Stimulated activated CD4-positive, alpha-beta T cell treated with anti-CD3 and anti-CD28 coated beads, Interleukin-12 subunit alpha, Interleukin-12 subunit beta, amount 100 ng/mL, for 24 hours (primary cell): ENCODE measurements around the gene CELF1.
A peak's percentile ranks its signal among the peaks of the same experiment; 100 is the strongest.

Experiments
- DNase-seq, 2 experiments: peaks; one replicate each; pipeline ENCODE4 v3.0.0-alpha.2; 2020; ENCODE audit warnings: low read depth in 2 of 2

The CELF1 gene

DNA sequence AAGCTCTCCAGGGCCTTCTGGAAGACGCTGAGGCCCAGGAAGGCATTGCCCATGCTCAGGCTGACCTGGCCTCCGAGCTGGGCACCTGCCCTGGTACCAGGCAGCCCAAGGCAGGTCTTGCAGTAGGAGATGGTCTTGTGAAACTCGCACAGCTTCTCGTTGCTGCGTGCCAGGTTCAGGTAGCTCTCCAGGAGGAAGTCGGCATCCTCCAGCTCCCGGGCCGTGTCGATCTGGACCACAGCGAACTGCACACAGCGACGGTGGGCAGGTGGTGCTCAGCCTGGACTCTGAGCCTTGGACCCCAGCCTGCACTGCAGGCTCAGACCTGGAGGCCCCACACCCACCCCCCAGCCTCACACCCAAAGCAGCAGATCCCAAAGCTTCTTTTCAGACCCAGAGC lies 105.0 kb downstream of the CELF1 start:
- no peak for DNase-seq

DNA sequence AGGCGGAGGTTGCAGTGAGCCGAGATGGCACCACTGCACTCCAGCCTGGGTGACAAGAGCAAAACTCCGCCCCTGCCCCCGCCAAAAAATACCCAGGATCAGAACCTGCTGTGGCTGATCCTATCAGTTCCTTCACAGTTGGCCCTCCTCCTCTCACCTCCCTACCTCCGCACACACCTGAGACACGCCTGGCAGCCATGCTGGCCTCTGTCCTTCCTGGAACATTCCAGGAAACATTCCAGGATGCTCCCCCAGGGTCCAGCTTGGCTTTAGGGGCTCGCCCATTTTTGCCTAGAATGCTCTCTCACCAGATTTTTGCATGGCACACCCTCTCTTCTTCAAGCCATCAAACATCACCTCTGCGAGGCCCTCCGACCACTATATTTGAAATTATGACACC lies 106.1 kb downstream of the CELF1 start:
- DNase-seq, result no peak

DNA sequence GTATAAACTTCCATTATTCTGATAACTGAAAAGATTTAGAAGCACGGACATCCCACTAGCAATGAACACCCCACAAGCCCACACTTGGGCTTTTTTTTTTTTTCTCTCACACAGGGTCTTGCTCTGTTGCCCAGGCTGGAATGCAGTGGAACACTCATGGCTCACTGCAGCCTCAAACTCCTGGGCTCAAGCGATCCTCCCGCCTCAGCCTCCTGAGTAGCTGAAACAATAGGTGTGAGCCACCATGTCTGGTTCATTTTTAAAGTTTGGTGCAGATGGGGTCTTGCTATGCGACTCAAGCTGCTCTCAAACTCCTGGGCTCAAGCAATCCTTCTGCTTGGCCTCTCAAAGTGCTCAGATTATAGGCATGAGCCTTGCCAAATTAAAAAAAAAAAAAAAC lies 107.1 kb downstream of the CELF1 start:
- DNase-seq, result no peak

DNA sequence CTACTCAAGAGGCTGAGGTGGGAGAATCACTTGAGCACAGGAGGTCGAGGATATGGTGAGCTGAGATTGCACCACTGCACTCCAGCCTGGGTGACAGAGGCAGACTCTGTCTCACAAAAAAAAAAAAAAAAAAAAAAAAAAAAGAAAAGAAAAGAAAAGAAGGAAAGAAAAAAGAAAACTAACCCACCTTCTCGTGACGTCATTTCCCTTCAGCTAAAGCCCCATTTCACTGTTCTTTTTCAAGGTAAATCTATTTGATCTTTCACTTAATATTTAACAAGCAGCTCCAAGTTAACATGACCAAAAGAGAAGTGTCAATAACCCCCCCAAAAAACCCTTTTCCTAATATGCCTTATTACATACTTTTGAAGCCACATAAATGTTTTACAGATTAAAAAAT lies 109.1 kb downstream of the CELF1 start:
- no peak for DNase-seq

DNA sequence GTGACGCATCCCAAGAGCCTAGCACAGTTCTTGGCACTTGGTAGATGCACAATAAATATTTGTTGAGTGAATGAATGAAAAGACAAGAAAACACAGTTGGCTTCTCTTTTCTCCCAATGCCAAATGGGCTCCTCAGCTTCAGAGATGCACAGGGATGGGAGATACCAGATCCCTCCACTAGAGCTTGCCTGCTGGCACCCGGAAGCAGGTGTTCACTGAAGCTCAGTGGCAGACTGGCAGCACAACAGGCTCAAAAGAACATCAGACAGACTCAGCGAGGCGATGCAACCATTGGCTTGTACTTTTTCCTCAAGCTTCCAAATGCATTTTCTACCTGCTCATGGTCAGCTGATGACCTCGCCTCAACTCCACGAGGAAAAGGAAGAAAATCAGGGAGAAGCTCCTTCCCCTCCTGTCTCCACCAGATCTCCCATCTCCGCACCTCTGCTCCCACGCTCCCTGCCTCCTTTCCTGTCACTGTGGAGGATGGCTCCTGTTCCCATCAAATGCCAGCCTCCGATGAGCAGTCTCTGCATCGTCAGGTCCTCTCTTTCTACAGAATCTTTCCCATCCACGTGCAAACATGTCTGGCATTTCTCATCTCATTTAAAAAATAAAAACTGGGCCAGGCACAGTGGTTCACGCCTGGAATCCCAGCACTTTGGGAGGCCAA lies 109.8 kb downstream of the CELF1 start:
- DNase-seq, result no peak

DNA sequence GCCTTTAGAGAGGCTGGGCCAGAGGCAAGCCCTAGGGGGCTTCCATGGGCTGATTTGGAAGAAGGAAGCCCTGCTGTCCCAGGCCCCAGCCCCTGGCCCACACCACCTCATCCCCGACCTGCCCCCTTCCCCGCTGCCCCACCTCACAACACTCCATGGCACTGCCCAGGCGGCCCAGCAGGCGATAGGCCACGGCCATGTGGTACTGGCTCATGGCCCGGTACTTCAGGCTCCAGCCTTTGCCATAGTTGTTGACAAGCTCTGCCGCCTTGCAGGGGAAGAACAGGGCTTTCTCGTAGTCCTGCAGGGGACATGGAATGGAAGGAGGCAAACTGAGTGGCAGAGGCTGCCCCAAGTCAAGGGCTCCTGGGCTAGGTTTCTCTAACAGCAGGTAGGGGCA lies 110.4 kb downstream of the CELF1 start:
- no peak for DNase-seq

DNA sequence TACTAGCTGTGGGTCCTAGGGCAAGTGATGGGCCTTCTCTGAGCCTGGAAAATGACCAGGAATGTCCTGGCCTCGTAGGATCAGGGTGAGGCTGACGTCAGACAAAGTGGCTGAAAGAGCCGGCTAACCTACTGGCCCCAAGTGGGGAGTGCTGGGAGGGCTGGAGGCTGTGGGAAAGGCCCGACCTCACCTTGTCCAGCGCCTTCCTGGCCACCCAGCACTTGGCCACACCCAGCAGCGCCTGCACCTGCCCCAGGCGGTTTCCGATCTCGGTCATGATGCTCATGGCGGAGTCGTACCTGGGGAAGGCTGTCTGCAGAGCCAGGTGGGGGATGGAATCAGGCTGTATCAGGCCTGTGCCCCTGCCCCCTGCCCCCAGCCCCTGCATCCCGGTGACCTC lies 111.5 kb downstream of the CELF1 start:
- DNase-seq, result no peak

DNA sequence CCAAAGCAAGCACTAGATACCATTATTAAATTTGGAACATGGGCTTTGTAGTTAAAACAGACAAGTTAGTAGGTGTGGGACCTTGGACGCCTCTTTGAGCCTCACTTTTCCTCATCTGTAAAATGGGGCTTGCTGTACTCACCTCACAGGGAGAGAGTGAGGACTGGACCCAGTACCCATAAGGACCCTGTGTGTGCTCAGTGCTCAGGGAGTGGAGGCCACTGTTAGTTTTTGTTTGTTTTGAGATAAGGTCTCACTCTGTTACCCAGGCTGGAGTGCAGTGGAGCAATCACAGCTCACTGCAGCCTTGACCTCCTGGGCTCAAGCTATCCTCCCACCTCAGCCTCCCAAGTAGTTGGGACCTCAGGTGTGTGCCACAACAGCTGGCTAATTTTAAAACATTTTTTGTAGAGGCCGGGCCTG lies 112.9 kb downstream of the CELF1 start:
- no peak for DNase-seq

DNA sequence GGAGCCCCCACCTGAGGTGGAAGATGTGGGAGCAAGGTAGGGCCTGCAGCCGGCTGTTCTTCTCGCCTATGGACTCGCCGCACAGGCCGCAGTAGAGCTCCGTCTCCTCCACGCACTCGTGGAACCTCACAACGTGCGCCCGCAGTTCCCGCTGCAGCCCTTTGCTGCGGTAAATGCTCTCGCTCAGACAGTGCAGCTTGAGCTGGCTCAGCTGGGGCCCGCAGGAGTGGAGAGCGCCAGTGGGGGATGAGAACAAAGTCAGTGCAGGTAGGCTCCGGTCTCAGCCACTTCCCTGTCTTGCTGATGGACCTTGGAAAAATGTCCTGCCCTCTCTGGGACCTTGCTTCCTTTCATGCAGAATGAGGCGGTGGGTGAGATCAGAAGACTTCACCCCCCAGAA lies 114.2 kb downstream of the CELF1 start:
- no peak for DNase-seq

DNA sequence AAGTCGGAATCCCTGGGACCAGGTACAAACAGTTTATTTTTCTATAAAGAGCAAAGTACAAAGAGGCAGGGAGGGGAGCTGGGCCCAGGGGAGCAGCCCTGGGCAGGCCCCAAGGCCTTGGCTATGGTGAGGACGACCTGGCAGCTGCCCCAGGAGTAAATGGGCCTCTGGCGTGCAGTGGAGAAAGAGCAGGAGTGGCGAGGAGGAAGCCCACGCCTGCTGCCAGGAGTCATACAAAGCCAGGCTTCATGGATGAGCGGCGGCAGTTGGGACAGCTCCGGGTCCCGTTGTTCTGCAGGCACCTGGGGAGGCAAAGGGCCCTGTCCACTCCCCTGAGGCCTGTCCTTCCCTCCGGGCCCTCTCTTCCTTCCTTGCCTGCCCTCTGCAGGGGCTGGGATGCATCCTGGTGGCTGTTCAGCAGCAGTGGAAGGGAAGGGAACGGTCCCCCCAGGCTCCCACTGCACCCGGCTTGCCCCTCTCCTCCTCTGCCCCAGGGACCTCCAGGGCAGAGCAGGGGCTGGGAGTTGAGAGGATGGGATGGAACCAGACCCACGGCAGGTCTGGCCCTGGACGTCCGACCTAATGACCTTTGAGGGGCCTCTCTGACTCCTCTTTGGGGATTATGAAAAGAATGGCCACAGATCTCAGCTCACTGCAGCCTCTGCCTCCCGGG lies 115.0 kb downstream of the CELF1 start:
- no peak for DNase-seq

DNA sequence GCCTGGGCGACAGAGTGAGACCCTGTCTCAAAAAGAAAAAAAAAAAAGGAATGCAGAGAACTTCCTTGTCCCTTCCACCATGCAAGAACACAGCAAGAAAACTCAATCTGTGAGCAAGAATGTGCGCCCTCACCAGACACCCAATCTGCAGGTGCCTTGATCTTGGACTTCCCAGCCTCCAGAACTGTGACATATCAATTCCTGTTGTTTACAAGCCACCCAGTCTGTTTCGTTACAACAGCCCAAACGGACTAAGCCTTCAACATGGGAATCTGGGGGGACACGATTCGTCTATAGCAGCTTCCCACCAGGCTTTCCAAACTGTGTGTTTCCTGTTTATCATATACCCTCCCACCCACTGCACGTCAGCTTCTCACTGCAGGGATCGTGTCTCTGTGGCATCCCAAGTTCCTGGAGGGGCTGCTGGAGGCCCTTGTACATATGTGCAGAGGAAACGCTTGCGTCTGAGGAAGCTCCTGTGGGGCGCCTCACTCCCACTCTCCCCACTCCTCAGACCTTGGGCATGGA lies 115.7 kb downstream of the CELF1 start:
- DNase-seq, result no peak

DNA sequence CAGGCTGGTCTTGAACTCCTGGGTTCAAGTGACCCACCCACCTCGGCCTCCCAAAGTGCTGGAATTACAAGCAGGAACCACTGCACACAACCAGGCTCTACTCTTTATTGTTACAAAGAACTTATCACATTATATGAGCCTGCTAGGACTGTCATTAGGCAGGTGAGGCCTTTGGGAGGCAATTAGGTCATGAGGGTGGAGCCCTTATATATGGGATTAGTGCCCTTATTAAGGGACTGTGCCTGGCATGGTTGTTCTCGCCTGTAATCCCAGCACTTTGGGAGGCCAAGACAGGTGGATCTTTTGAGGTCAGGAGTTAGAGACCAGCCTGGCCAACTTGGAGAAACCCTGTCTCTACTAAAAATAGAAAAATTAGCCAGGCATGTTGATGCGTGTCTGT lies 116.2 kb downstream of the CELF1 start:
- DNase-seq, result no peak

DNA sequence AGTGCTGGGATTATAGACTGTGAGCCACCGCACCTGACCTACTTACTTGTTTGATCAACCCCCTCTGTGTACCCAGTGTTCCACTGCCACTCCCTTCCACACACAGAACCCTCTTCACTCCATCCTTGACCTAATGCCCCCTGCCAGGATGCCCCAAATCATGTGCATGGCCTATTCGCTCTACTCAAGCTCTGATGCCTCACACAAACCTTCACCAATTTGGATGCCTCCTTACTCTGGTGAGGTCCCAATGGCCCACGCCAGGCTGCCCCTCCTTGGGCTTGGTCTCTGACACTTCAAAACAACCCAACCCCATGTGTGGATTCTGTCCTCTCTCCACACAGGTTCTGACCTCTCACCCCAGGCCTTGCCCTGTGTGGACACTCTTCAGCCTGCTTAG lies 117.2 kb downstream of the CELF1 start:
- no peak for DNase-seq

DNA sequence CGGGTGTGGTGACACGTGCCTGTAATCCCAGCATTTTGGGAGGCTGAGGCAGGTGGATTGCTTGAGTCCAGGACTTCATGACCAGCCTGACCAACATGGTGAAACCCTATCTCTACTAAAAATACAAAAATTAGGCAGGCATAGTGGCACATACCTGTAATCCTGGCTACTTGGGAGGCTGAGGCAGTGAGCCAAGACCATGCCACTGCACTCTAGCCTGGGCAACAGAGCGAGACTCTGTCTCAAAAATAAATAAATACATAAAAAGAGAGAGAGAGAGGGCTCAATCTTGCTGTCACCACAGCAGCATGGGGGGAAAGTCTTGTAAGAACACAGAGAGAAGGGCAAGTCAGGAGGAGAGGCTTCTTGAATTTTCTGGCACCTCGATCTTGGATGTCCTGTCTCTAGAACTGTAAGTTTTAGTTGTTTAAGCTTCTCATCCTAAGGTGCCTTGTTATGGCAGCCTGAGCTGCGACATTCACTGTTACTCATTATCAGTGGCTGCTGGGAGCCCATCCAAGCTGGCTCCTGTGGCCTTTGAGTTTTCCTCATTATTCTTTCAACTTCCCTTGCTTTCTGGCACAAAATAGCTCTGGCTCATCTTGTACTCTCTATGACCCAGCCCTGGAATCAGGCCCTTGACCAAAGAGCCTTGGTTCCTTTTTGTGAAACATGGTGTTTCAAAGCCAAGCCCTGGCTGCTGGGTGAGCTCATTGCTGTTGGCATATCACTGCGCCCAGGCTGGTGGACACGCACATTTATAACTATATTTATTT lies 118.7 kb downstream of the CELF1 start:
- DNase-seq, result no peak

DNA sequence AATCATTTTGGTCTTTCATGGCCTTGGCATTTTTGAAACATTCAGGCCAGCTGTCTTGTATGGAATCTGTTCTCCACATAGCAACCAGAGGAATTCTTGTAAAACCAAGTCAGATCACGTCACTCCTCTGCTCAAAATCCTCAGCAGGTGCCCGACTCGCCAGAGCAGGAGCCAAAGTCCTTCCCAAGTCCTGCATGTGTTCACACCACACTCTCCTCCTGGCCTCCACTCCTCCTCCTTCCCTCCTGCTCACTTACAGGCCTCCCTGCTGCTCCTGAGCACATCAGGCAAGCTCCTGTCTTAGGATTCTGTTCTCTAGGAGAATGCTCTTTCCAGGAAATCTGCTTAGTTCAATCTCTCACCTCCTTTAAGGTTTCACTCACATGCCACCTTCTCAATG lies 119.8 kb downstream of the CELF1 start:
- DNase-seq, result no peak

DNA sequence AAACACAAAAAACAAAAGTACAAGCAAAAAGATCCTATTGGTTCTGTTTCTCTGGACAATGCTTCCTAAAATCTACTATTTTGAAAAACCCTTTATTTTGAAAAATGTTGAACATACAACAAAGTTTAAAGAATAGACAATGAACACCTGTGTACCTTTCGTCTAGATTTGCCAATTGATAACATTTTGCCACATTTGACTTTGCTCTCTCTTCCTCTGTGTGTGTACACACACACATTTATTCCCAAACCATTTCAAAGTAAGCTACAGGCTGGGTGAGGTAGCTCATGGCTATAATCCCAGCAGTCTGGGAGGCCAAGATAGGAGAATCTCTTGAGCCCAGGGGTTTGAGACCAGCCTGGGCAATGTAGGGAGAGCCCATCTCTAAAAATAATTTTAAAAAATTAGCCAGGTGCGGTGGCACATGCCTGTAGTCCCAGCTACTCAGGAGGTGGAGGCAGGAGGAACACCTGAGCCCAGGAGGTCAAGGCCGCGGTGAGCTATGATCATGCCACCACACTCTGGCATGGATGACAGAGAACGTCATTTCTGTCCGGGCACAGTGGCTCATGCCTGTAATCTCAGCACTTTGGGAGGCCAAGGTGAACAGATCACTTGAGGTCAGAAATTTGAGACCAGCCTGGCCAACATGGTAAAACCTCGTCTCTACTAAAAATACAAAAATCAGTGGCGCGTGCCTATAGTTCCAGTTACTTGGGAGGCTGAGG lies 121.4 kb downstream of the CELF1 start:
- DNase-seq, result no peak

DNA sequence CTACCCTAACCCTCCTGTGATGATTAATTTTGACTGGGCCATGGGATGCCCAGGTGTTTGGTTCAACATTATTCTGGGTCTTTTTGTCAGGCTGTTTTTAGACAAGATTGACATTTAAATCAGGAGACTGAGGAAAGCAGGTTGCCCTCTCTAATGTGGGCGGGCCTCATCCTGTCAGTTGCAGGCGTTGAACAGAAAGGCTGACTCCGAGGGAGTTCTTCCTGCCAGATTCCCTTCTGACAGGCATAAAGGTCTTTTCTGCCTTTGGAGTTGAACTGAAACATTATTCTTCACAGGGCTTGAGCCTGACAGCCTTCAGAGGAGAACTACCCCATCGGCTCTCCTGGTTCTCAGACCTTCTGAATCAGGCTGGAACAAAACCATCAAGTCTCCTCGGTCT lies 122.4 kb downstream of the CELF1 start:
- DNase-seq, result no peak

DNA sequence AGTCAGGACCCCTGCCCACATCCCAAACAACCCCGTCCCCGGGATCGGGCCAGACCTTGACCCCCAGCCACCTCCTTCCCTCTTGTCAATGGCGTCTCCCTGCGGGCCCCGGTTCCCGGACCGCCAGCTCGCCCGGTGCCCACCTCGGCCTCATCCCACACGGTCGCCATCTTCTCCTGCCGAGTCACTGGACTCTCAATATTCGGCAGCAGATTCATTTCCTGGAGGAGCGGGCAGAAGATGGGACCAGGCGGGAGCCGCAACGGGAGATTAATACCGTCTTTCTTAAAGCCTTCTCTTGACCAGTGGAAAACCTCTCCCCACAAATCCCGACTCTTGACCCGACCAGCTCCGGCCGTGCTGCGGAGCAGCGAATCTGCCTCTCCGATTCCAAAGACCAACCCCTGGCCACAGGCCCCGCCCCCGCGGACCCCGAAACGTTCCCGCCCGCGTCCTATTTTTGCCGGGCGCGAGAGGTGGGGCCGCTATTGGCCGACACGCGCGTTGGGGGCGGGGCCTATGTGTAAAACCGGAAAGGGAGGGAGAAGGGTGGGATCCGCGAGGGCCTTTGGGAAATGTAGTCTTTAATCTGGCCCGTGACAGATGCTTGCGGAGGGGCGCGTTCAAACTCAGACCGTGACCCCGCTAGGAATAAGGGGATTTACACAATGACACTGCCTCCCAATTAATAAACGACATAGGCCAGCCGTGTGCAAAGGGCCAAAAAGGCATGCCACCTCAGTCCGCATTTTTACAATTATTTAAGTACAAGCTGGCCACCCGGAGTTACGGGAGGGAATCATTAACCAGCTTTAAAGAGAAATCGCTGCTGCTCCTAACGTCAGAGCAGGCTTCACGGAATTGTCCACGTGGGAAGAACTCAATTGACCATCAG lies 126.6 kb downstream of the CELF1 start, which contains the start of gene PSMC3:
PSMC3 (minus strand) TSS at position 378 of the 895 bp plus-strand sequence; CDS start at position 218, 160 bp downstream.
- DNase-seq, result peak; percentile 98 to 99

DNA sequence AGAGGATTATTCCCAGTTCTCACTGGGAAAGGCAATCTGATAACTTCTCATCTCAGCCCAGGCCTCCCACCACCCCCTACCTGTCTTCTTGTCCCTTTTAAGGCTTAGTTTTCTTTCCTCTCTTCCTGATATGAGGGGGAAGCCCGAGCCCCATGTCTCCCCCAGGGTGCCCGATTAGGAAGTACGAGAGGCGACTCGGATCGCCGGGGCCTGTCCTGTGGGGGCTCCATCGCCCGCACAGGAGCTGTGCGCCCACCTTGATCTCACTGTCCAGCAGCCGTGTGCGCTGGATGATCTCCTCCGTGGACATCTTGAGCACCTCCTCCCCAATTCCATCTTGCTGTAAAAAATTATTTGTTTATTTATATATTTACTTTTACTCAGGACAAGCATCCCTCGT lies 127.3 kb downstream of the CELF1 start:
- no peak for DNase-seq

DNA sequence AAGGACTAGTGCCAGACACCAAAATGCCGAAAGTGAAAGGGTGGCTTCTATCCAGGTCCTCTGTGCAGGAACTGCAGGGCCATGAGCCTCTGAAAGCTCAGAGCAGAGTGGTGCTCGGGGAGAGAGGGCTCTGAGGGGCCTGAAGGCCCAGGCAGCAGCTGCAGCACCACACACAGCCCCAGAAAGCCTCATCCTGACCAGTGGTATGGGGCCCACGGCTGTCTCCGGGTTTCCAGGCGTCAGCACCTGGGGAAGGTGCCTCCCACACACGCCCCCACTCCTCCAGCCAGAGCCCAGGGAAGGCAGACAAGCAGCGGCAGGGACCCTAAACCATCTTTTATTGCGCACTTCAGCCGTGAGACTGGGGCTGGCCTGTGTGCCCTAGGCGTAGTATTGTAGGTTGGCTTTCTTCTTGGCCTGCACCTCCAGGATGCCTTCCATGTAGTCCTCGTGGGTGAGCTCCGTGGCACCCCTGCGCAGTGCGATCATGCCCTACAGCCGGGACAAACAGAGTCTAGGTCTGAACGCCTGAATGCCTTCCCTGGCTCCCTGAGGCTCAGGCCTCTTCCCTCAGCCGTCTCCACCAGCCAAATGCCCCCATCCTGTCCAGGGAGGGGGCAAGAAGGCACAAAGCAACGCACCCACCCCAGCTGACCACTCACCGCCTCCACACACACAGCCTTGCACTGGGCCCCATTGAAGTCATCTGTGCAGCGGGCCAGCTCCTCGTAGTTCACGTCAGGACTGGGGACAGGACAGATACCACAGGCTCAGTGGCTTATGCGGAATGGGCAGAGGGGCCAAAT lies 134.3 kb downstream of the CELF1 start:
- DNase-seq, result no peak
